T-helper 9 cell (primary cell): ENCODE measurements around the gene ARSI.

Experiments used
- DNase-seq: peaks from one replicate; pipeline ENCODE4 v3.0.0-alpha.2; 2020

ARSI gene

GRCh38 chr5:150291388-150292385 is 11.0 kb downstream of the ARSI start:
- no peak for DNase-seq

DNA sequence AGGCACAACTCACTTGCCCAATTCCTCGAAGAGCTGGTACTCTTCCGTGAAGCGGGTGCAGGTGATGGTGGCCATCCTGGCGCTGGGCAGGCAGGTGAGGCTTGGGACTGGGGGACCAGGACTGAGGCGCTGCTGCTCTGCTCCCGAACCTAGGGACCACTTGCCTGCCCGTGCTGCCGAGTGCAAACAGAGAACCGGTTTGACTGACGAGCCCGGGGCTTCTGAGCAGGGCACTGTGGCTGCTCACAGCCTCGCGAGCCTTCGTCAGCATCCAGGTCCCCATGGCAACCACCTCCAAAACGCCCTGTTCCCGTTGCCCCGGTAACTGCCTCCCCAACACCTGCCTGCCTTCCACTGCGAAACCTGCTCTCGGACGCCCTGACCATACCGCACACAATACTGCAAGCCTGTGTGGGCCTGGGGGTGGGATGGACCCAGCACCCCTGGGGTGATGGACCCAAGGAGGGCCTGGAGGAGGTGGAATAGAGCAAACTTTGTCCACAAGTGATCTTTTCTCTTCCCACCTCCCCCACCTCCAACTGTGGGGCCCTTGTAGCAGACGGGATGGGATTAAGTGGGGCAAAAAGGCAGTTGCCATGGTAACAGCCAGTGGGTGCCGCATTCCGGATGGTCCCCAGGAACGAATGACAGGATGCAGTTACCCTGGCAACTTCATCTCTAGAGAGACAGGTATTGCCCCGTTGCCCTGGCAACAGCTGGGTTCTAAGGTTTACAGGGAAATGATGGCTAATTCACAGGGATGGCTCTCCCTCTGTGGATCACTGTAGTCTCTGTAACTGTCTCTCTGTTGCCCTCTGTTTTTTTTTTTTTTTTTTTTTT is 12.9 kb downstream of the ARSI start, which contains the start of gene CAMK2A:
CAMK2A (minus strand) TSS at position 223 of the 840 bp plus-strand sequence; CDS start at position 75, 148 bp downstream.
- DNase-seq, result no peak

DNA sequence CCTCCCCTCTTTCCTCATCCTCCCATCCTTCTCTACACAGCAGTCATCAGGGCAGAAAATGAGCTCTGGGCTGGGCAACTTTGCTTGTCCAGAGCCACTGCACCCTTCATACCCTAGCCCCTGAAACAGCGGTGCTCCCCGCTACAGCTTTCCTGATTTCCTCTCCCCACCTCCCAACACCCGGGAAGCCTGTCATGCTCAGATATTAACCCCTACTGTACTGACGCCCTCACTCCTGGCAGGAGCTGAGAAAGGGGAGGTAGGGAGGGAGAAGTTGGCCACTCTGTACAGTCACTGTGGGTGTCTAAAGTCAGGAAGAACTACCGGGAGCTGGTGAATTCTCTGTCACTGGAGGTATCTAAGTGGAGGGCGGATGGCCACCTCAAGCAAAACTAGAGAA is 13.9 kb downstream of the ARSI start:
- no peak for DNase-seq

GRCh38 chr5:150288361-150288760 is 14.3 kb downstream of the ARSI start:
- no peak for DNase-seq

- no peak for DNase-seq
Measured at GRCh38 chr5:150286820-150287219, 15.9 kb downstream of the ARSI start.

GRCh38 chr5:150285114-150285513 is 17.6 kb downstream of the ARSI start:
- no peak for DNase-seq

- no peak for DNase-seq
Measured at GRCh38 chr5:150284311-150284710, 18.4 kb downstream of the ARSI start.

DNA sequence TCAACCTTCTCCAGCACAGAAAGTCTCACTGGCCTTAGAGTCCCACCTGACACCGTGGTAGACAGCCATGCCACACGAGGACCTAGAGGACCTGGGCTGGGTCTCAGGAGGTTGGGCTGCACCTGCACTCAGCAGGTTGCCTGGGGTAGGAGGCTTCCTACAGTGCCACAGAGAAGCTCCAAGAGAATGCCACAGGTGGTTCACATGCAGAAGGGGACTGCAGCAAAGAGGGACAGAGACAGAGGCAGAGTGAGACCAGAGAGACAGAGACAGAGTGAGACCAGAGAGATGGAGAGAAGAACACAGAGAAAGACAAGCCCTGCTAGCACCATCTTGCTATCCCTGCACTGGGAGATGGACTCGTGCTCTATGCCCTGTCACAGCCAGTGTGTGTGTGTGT is 18.8 kb downstream of the ARSI start:
- no peak for DNase-seq

- no peak for DNase-seq
Measured at GRCh38 chr5:150281987-150282386, 20.7 kb downstream of the ARSI start.

- DNase-seq, result no peak
Measured at GRCh38 chr5:150279330-150280020, 23.2 kb downstream of the ARSI start.

DNA sequence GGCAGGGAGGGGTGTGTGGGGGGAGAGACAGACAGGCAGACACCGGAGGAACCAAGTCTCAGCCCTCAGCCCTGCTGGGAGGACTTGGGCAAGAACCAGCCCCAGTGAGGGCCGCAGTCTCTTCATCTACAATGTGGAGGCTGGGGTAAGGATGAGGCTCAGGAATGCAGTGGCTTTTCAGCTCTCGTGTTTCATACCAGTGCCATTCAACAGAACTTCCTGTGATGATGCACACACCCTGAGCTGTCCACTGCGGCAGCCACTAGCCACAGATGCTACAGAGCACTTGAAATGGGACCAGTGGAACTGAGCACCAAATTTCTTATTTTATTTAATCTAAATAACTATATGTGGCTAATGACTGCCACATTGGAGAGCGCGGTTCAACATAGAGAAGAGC is 23.8 kb downstream of the ARSI start:
- DNase-seq, result no peak

GRCh38 chr5:150278046-150278730 is 24.5 kb downstream of the ARSI start:
- DNase-seq, result no peak

DNA sequence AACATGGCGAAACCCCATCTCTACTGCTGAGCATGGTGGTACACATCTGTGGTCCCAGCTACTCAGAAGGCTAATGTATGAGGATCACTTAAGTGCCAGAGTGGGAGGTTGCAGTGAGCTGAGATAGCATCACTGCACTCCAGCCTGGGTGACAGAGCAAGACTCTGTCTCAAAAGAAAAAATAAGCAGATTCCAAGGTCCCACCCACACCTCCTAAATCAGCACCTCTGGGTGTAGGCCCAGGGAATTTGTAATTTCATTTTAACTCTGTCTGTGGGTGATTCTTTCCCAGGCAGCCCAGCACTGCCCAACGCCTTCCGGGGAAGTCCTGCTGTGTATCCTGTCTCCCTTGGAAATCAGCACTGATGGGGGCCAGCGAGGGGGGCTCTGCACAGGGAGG is 25.7 kb downstream of the ARSI start:
- no peak for DNase-seq

DNA sequence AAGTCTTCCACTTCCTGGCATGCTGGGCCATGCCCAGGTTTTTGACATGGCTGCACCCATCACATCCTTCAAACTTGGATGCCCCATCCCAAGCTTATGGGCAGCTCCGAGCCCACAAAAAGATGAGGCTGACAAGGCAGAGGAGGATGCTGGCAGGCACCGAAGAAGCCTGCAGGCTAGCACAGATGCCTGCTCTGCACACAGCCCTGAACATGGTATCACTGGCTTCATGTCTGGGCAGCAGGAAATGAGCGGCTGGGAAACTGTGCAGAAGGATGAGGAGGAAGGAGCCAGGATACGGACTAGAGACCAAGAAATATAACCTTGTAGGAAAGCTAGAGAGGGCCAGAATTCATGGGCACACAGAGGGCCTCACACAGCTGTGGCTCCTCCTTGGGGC is 27.9 kb downstream of the ARSI start:
- DNase-seq, result no peak

GRCh38 chr5:150272531-150272930 is 30.2 kb downstream of the ARSI start:
- DNase-seq, result no peak

- DNase-seq, result no peak
Measured at GRCh38 chr5:150271923-150272322, 30.8 kb downstream of the ARSI start.

- DNase-seq, result no peak
Measured at GRCh38 chr5:150271296-150271692, 31.4 kb downstream of the ARSI start.

DNA sequence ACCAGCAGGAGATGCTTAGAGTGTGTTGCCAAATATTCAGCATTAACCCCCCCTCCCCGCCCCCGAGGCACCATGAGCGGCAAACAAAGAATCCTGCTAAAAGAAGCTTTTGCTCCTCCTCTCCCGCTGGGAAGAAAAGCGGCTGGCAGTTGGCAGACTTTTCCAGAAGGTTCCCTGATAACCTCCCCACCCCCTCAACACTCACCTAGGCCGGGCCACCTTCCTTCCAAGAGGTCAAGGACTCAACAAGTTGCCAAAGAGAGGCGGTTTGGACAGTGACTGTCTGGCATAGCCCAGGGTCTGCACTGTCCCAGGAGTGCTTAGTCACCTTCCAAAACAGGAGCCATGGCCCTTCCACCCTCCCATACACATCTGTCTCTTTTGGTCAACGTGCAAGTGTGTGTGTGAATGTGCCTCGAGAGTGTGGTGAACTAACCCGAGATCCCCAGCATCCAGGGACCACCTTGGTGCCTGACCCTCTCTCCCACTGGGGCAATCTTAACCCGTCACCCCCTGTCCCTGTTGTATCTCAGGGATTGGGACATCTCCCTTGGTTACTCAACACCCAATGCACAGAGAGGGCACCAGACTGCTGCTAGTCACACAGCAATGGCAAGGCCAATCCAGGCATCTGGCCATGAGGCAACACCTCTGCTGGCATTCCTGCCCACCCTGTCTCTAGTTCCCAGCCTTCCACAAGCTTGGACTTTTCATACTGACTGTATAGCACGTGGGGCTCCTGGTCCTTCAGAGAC is 32.0 kb downstream of the ARSI start:
- no peak for DNase-seq

GRCh38 chr5:150266871-150267291 is 35.8 kb downstream of the ARSI start:
- DNase-seq, result no peak

DNA sequence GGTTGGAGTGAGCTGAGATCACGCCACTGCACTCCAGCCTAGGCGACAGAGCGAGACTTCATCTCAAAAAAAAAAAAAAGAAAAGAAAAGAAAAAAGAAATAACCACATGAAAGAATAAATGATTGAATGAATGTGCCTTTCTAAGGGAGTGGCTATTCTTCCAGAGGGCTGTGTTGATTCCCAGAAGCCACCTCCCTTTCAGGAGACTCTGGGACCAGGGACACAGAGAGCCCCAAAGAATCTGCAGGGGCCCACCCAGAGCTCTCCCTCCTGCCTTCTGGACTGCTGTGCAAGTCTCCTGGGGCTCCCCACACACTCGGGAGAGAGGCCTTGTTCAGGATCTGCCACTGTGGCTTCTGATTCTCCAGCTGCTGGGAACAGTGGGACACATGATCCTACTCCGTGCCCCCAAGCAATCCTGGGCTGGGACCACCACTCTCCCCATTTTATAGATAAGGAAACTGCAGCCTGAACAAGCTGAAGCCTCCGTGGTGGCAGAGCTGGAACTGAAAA is 36.8 kb downstream of the ARSI start:
- no peak for DNase-seq
